Brain microvascular endothelial cell (primary cell): ENCODE data around the gene DOCK2.
"Not testable (repeated sequence)": the region's sequence is repeated elsewhere in the genome, so short reads cannot be mapped to it uniquely, and the experiment has no call there.

Source experiments
- DNase-seq: peaks from one replicate; pipeline ENCODE4 v3.0.0-alpha.2; 2020
- H3K27ac ChIP-seq: fragments of 250-450 bp; sonication (Bioruptor Pico); 2 replicates; pipeline ENCODE4 v1.5.1; 2020; ENCODE audit warnings: mild to moderate bottlenecking, moderate library complexity
- H3K27me3 ChIP-seq: fragments of 250-450 bp; sonication (Bioruptor Pico); replicated peaks from 2 replicates; pipeline ENCODE4 v1.5.1; 2020; ENCODE audit warnings: mild to moderate bottlenecking
- H3K36me3 ChIP-seq: fragments of 250-450 bp; sonication (Bioruptor Pico); replicated peaks from 2 replicates; pipeline ENCODE4 v1.5.1; 2020; ENCODE audit warnings: mild to moderate bottlenecking
- H3K4me3 ChIP-seq: 2 replicates; pipeline ENCODE4 v1.5.1; 2011; ENCODE audit warnings: low read depth, mild to moderate bottlenecking, control low read depth, low read length, moderate library complexity
- CTCF ChIP-seq: IDR thresholded peaks from 2 replicates; pipeline ENCODE4 v1.5.1; 2011; ENCODE audit warnings: low read depth, mild to moderate bottlenecking, moderate library complexity, low read length, control low read depth, inconsistent platforms; ENCODE audit errors: missing control alignments
- in situ Hi-C: cut with HindIII; loops from 2 replicates; pipeline ENCODE4 v1.10.0; 2017; ENCODE audit warnings: low sequenced_read_pairs, low pct_ligation_motif_present

The DOCK2 gene

GRCh38 chr5:169944115-169944514, 307.0 kb downstream of the DOCK2 start:
- H3K27ac ChIP-seq, result no peak overlapping the region
- in situ Hi-C loops, result no loop called here
- no peak overlapping the region for H3K4me3 ChIP-seq
- no peaks in the 10 kb centered on the region for H3K36me3 ChIP-seq
- no peak for DNase-seq
- H3K27me3 ChIP-seq, result no peaks in the 10 kb centered on the region
- no peak for TF ChIP-seq CTCF

GRCh38 chr5:169944922-169945680, 308.0 kb downstream of the DOCK2 start:
- H3K27ac ChIP-seq, result no peak overlapping the region
- DNase-seq, result no peak

GRCh38 chr5:169945831-169946261, 308.8 kb downstream of the DOCK2 start:
- Histone ChIP-seq H3K27me3 (no peaks in the 10 kb centered on the region), H3K27ac (peak overlapping the region; percentile 10), H3K36me3 (no peaks in the 10 kb centered on the region), H3K4me3 (peak overlapping the region; percentile 15)
- no peak for TF ChIP-seq CTCF
- peak; percentile 67 for DNase-seq
- in situ Hi-C loops, result no loop called here

More at GRCh38 chr5:169944922-169945680, 308.0 kb downstream of the DOCK2 start:
- in situ Hi-C loops, result no loop called here
- no peak overlapping the region for H3K4me3 ChIP-seq
- no peaks in the 10 kb centered on the region for H3K36me3 ChIP-seq
- no peak for TF ChIP-seq CTCF
- no peaks in the 10 kb centered on the region for H3K27me3 ChIP-seq

GRCh38 chr5:169946743-169947295, 309.7 kb downstream of the DOCK2 start:
- H3K27me3 ChIP-seq, result no peaks in the 10 kb centered on the region
- H3K27ac ChIP-seq, result no peak overlapping the region
- TF ChIP-seq CTCF, result no peak
- in situ Hi-C loops, result no loop called here
- no peak overlapping the region for H3K4me3 ChIP-seq
- no peaks in the 10 kb centered on the region for H3K36me3 ChIP-seq
- DNase-seq, result no peak

GRCh38 chr5:169950333-169950732, 313.3 kb downstream of the DOCK2 start:
- Histone ChIP-seq H3K27me3 (no peaks in the 10 kb centered on the region), H3K27ac (no peak overlapping the region), H3K4me3 (no peak overlapping the region), H3K36me3 (no peaks in the 10 kb centered on the region)
- TF ChIP-seq CTCF, result no peak
- no peak for DNase-seq
- in situ Hi-C loops, result no loop called here

GRCh38 chr5:169953196-169953595, 316.1 kb downstream of the DOCK2 start:
- H3K36me3 ChIP-seq, H3K27me3 ChIP-seq, H3K27ac ChIP-seq, H3K4me3 ChIP-seq, in situ Hi-C loops: not testable (repeated sequence)
- DNase-seq, result peak; percentile 13
